ENCODE data around the gene SH3PXD2B.
"Not testable (repeated sequence)": the region's sequence is repeated elsewhere in the genome, so short reads cannot be mapped to it uniquely, and the experiment has no call there.

The SH3PXD2B gene

DNA sequence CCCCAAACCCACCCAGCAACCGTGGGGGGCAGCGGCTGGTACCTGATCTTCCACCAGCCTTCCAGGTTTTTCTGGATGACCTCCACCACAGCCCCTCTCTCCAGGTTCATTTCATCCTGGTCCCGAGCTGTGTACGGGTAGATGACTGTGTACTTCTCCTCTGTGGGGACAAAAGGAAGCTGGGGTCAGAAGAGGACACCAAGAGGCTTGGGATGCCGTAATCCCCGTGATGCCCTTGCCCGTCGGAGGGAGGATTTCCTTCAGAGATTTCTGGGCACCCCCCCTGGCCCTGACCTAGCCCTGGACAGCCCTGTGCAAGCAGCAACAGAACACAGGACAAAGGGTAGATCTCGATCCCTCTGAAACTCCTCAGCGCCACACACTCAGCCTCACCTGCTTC lies 100.5 kb downstream of the SH3PXD2B start:
- H3K4me3 ChIP-seq (ENCODE audit: low read depth, low read length), result no peak overlapping the region
- TF ChIP-seq CTCF (conservative IDR thresholded peaks at IDR 0.05; ENCODE audit: low read depth, low read length), result no peak
- no peak for DNase-seq (ENCODE audit: low read depth)

DNA sequence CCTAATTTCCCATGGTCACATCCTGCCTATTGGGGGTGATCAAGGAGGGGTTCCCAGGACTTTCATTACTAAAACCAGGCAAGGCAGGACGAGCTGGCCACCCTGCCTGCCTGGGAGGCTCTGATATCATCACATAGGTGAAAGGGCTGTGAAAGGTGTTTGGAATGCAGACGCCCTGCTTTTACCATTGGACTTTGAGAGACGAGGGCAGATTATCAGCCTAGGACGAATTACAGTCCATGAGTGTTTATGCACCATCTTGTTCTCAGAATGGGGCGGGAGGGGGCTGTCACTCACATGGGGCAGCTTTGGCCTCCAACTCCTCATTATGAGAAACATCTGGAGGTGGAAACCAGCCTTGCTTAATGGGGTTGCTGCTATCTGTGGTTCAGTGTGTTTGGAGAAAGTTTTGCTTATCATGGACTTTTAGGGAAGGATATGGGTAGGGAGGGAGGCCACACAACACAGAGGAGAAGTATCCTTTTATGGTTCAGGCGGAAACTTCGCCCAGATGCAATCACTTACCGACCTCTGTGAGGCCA lies 101.0 kb downstream of the SH3PXD2B start:
- H3K4me3 ChIP-seq (ENCODE audit: low read depth, low read length), result no peak overlapping the region
- DNase-seq (ENCODE audit: low read depth), result no peak
- TF ChIP-seq CTCF (conservative IDR thresholded peaks at IDR 0.05; ENCODE audit: low read depth, low read length), result no peak

DNA sequence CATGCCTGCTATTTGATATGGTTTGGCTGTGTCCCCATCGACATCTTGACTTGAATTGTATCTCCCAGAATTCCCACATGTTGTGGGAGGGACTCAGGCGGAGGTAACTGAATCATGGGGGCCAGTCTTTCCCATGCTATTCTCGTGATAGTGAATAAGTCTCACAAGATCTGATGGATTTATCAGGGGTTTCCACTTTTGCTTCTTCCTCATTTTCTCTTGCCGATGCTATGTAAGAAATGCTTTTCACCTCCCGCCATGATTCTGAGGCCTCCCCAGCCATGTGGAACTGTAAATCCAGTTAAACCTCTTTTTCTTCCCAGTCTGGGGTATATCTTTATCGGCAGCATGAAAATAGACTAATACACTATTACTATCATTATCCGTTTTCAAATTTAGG lies 101.8 kb downstream of the SH3PXD2B start:
- not testable (repeated sequence) for DNase-seq (ENCODE audit: low read depth); H3K4me3 ChIP-seq (ENCODE audit: low read depth, low read length)

DNA sequence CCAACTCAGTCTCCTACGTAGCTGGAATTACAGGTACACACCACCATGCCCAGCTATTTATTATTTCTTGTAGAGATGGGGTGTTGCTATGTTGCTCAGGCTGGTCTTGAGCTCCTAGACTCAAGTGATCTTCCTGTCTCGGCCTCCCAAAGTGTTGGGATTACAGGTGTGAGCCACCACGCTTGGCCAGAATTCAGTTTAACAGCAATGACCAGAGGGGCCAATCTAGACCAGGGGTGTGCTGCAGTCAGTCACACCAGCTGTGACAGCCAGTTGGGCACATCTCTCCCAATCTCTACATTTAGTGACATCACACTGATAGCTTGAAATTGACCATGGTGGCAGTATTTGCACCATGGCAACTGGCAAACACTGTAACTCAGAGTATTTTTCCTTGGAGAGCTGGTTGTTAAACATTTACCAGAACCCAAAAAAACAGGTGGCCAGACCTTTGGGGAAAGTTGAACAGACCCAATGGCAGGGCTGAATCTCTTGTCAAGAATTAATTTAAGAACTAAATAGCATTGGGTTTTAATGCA lies 103.0 kb downstream of the SH3PXD2B start:
- H3K4me3 ChIP-seq (ENCODE audit: low read depth, low read length), result no peak overlapping the region
- TF ChIP-seq CTCF (conservative IDR thresholded peaks at IDR 0.05; ENCODE audit: low read depth, low read length), result no peak
- no peak for DNase-seq (ENCODE audit: low read depth)

DNA sequence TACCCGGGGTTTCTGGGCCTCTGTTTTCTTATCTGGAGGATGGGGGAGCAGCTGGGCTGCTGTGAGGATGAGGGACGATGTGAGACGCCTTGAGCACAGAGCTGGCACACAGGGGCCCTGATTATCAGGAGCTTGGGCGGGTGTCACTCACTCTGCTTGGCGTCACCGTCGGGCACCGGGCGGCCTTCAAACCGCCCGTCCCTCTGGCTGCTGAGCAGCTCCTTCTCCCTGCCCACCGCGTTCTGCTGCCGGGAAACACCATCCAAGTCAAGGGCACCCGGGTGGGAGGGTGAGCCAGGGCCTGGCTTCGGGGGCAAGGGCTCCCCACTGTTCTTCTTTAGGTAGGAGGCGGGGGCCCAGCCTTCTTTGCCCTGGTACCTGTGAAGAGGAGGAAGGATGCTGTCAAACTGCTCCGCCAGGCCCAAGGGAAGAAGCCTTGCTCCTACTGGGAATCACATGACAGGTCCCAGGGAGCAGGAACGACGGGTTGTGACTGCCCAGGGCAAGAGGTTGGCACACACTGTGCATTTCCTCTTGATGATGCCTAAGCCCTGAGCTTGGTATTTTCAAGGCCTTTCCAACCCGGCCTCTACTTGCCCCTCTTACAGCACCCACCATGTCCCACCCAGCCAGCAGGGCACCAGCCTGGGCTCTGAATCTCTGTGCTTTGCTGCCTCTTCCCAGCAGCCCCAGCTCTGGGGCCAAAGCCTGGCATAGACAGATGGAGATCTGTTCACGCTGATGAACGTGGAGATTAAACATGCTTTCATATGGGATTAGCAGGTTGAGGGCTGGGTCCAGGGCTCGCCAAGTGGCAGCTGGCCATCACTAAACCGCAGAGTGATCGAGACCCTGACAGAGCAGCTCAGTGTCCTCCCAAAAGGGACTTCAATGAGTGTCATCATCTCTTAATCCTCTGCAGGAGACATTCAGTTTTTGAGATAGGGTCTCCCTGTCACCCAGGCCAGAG lies 103.8 kb downstream of the SH3PXD2B start:
- TF ChIP-seq CTCF (conservative IDR thresholded peaks at IDR 0.05; ENCODE audit: low read depth, low read length), result no peak
- DNase-seq (ENCODE audit: low read depth), result no peak
- no peak overlapping the region for H3K4me3 ChIP-seq (ENCODE audit: low read depth, low read length)

DNA sequence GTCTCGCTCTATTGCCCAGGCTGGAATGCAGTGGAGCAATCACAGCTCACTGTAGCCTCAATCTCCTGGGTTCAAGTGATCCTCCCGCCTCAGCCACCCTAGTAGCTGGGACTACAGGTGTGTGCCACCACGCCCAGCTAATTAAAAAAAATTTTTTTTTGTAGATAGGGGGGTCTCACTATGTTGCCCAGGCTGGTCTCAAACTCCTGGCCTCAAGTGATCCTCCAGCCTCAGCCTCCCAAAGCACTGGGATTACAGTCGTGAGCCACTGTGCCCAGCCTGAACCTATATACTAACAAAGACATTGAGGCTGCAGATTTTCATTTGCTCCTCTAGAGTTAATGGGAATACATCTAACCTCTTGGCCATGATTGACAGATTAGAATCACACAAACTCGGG lies 105.6 kb downstream of the SH3PXD2B start:
- not testable (repeated sequence) for H3K4me3 ChIP-seq (ENCODE audit: low read depth, low read length); DNase-seq (ENCODE audit: low read depth)

GRCh38 chr5:172348084-172348483 lies 106.2 kb downstream of the SH3PXD2B start:
- no peak for DNase-seq (ENCODE audit: low read depth)
- H3K4me3 ChIP-seq (ENCODE audit: low read depth, low read length), result no peak overlapping the region
- TF ChIP-seq CTCF (conservative IDR thresholded peaks at IDR 0.05; ENCODE audit: low read depth, low read length), result no peak
